A549 (cell line): ENCODE measurements around the gene PRRT4. TPM values are rescaled to one million over a fixed set of nuclear protein-coding genes. Genes with fewer than 3 reads are reported as not detected.

ENCODE experiments used
- ATAC-seq, 2 experiments: fragments of 200-7000 bp in 1 of 2; fragments of >200 bp in 1 of 2; cut with Nextera tagmentation in 1 of 2; cut with Tn5 transposase in 1 of 2; 3 replicates each; pipeline versions ENCODE4 v1.8.0 to v1.9.1; 2018 to 2020; ENCODE audit warnings: mild to moderate bottlenecking in 1 of 2, moderate library complexity in 1 of 2
- CTCF ChIA-PET: fragments of 300-600 bp; sonication (Branson Sonifier 250); formaldehyde crosslinking; extraction: SDS; loops from one replicate; lab custom pipeline; 2021; ENCODE audit warnings: antibody characterized with exemption, inconsistent platforms; lab: Yijun Ruan, JAX
- POLR2A ChIA-PET: fragments of 350-600 bp; formaldehyde crosslinking; extraction: SDS; loops from one replicate; lab custom pipeline; 2021; ENCODE audit warnings: antibody characterized with exemption, inconsistent platforms; lab: Yijun Ruan, JAX
- DNase-seq, 2 experiments: peaks; one replicate each; pipeline versions ENCODE4 v3.0.0 to v3.0.0-alpha.2; 2011 to 2016; ENCODE audit warnings: low read depth in 1 of 2, low spot score in 1 of 2
- FAIRE-seq: peaks from 2 replicates; lab custom pipeline; 2011; peaks lifted over from hg19 to GRCh38; lab: Jason Lieb, UNC
- H3K27ac ChIP-seq, 2 experiments: fragments of >200 bp; sonication (Bioruptor Twin); formaldehyde crosslinking; 3 replicates each; pipeline ENCODE4 v1.5.1; 2016 to 2017
- H3K4me1 ChIP-seq: fragments of >200 bp; sonication (Bioruptor Twin); formaldehyde crosslinking; 3 replicates; pipeline ENCODE4 v1.6.1; 2016
- H3K4me2 ChIP-seq: fragments of >200 bp; sonication (Bioruptor Twin); formaldehyde crosslinking; 3 replicates; pipeline ENCODE4 v1.6.1; 2016
- H3K4me3 ChIP-seq: fragments of >200 bp; sonication (Bioruptor Twin); formaldehyde crosslinking; 3 replicates; pipeline ENCODE4 v1.5.1; 2016
- H3K9me3 ChIP-seq: fragments of >200 bp; sonication (Bioruptor Twin); formaldehyde crosslinking; 3 replicates; pipeline ENCODE4 v1.6.1; 2016
- ATOH8 ChIP-seq: fragments of 250-450 bp; sonication (Bioruptor Pico); IDR thresholded peaks from 2 replicates; pipeline ENCODE4 v1.5.0; 2020; ENCODE audit warnings: low read depth, mild to moderate bottlenecking, moderate library complexity
- BCL3 ChIP-seq: fragments of >200 bp; sonication (Bioruptor Twin); formaldehyde crosslinking; IDR thresholded peaks from 3 replicates; pipeline ENCODE4 v1.6.1; 2016
- BHLHE40 ChIP-seq: IDR thresholded peaks from 2 replicates; pipeline ENCODE4 v1.6.1; 2012; ENCODE audit warnings: low read depth, low read length, inconsistent platforms
- ELK1 ChIP-seq: fragments of 150-350 bp; IDR thresholded peaks from 2 replicates; pipeline ENCODE4 v1.6.1; 2014; ENCODE audit warnings: low read depth, mild to moderate bottlenecking, low read length
- FOSB ChIP-seq: fragments of 250-450 bp; sonication (Bioruptor Pico); IDR thresholded peaks from 2 replicates; pipeline ENCODE4 v1.5.0; 2020; ENCODE audit warnings: mild to moderate bottlenecking, moderate library complexity
- FOSL2 ChIP-seq, 2 experiments: fragments of 450-650 bp in 1 of 2; fragments of >200 bp in 1 of 2; sonication (Bioruptor Twin) in 1 of 2; formaldehyde crosslinking; IDR thresholded peaks; 2 replicates each; pipeline versions ENCODE4 v1.5.0 to v1.6.1; 2016 to 2020; ENCODE audit warnings: mild to moderate bottlenecking in 1 of 2, moderate library complexity in 1 of 2
- HES2 ChIP-seq: fragments of >200 bp; sonication (Bioruptor Twin); formaldehyde crosslinking; IDR thresholded peaks from 2 replicates; pipeline ENCODE4 v1.6.1; 2016
- HEYL ChIP-seq: fragments of 250-450 bp; sonication (Bioruptor Pico); IDR thresholded peaks from 2 replicates; pipeline ENCODE4 v1.8.0; 2021; ENCODE audit warnings: mild to moderate bottlenecking, moderate library complexity
- HMGXB4 ChIP-seq: fragments of 250-450 bp; sonication (Bioruptor Pico); IDR thresholded peaks from 2 replicates; pipeline ENCODE4 v1.5.0; 2021; ENCODE audit warnings: mild to moderate bottlenecking, moderate library complexity, borderline replicate concordance
- HOXA7 ChIP-seq: fragments of 250-450 bp; sonication (Bioruptor Pico); IDR thresholded peaks from 2 replicates; pipeline ENCODE4 v1.5.0; 2020; ENCODE audit warnings: mild to moderate bottlenecking, moderate library complexity
- HOXB5 ChIP-seq: fragments of 250-450 bp; sonication (Bioruptor Pico); IDR thresholded peaks from 2 replicates; pipeline ENCODE4 v1.5.0; 2020; ENCODE audit warnings: mild to moderate bottlenecking, moderate library complexity
- KDM5A ChIP-seq: fragments of 200-600 bp; sonication (generic); IDR thresholded peaks from 2 replicates; pipeline ENCODE4 v1.6.1; 2016; ENCODE audit warnings: antibody characterized with exemption, mild to moderate bottlenecking
- NFE2L2 ChIP-seq: fragments of 150-350 bp; conservative IDR thresholded peaks from 2 replicates; pipeline ENCODE4 v1.6.1; 2014; ENCODE audit warnings: low read length
- NPAS2 ChIP-seq: fragments of 250-450 bp; sonication (Bioruptor Pico); IDR thresholded peaks from 2 replicates; pipeline ENCODE4 v1.8.0; 2022; ENCODE audit warnings: mild to moderate bottlenecking, moderate library complexity, borderline replicate concordance
- PBX3 ChIP-seq: IDR thresholded peaks from 2 replicates; pipeline ENCODE4 v1.6.1; 2012
- POLR2A ChIP-seq: IDR thresholded peaks from 2 replicates; pipeline ENCODE4 v1.6.1; 2012; ENCODE audit warnings: mild to moderate bottlenecking, low read length
- REST ChIP-seq: fragments of 200-600 bp; sonication (generic); IDR thresholded peaks from 2 replicates; pipeline ENCODE4 v1.6.1; 2016; ENCODE audit warnings: antibody characterized with exemption, mild to moderate bottlenecking, moderate library complexity
- USF2 ChIP-seq: fragments of 450-650 bp; IDR thresholded peaks from 2 replicates; pipeline ENCODE4 v1.6.1; 2014; ENCODE audit warnings: antibody characterized with exemption
- ZC3H11A ChIP-seq: fragments of 450-650 bp; IDR thresholded peaks from 2 replicates; pipeline ENCODE4 v1.6.1; 2014; ENCODE audit warnings: antibody characterized with exemption, mild to moderate bottlenecking
- WGBS: methylation state at CpG from one replicate; pipeline ENCODE4 v1.1.6; 2017; ENCODE audit errors: missing lambda C conversion rate; 5-methylcytosine and 5-hydroxymethylcytosine counted together
- polyA plus RNA-seq, 4 experiments: library from polyadenylated mRNA; depleted of rRNA in 3 of 4; stranded (reverse); fragments of >200 nt; fragmentation: RNase III in 1 of 4; extraction: RNeasy Plus Mini Kit Qiagen cat#74134 plus additional on column Dnase treatment in 1 of 4; gene quantifications; 2 replicates in 3 of 4; 3 replicates in 1 of 4; pipeline ENCODE4 v1.2.3, GENCODE V29; 2011 to 2017

PRRT4 gene
- polyA plus RNA-seq, 2 of the 4 experiments (the other 2 are of a cell fraction) = 0.15 to 0.18 TPM

- TF ChIP-seq HOXB5 (CRISPR knock-in tag) = no peak
- no peak for TF ChIP-seq POLR2A
- no peak for TF ChIP-seq ELK1
- TF ChIP-seq ZC3H11A = no peak
- no peak for TF ChIP-seq KDM5A
- TF ChIP-seq NFE2L2 = no peak
- TF ChIP-seq FOSL2 (IDR thresholded peaks at IDR 0.05) = no peak
- no peak for TF ChIP-seq FOSL2 (CRISPR knock-in tag; IDR thresholded peaks at IDR 0.05)
- TF ChIP-seq NPAS2 (CRISPR knock-in tag) = no peak
- no peak for TF ChIP-seq PBX3
- TF ChIP-seq ATOH8 (CRISPR knock-in tag) = no peak
- ATAC-seq = no peak
- ChIA-PET POLR2A (no interaction called here), CTCF (interaction anchor here (0.9 to 21.4 kb wide), 4 partner anchors 15 to 28 kb away, joined by 3 to 287 read pairs (median 8); no protein-coding TSS in a partner anchor)
- Histone ChIP-seq H3K9me3 (no peaks in the 10 kb centered on the region), H3K4me1 (no peaks in the 10 kb centered on the region), H3K4me2 (no peak overlapping the region), H3K27ac (no peak overlapping the region), H3K4me3 (no peak overlapping the region)
- 69% methylated on average over 1 of the region's 1 CpG for WGBS
- DNase-seq = no peak
- no peak for FAIRE-seq
Measured at GRCh38 chr7:128366300-128366699, 4.8 kb upstream of the PRRT4 start.

GRCh38 chr7:128365432-128365831 lies 3.9 kb upstream of the PRRT4 start:
- WGBS = 17% methylated on average over 2 of the region's 2 CpGs
- POLR2A ChIA-PET = no interaction called here
- H3K4me1 ChIP-seq = no peaks in the 10 kb centered on the region

GRCh38 chr7:128364166-128364870 lies 2.8 kb upstream of the PRRT4 start:
- Histone ChIP-seq H3K27ac (no peak overlapping the region), H3K4me2 (no peak overlapping the region), H3K9me3 (no peaks in the 10 kb centered on the region), H3K4me1 (no peaks in the 10 kb centered on the region), H3K4me3 (no peak overlapping the region)
- CTCF ChIA-PET = interaction anchor here (1.0 to 21.4 kb wide), 4 partner anchors 17 to 61 kb away, joined by 3 to 287 read pairs (median 8); no protein-coding TSS in a partner anchor
- TF ChIP-seq USF2 (no peak), HMGXB4 (CRISPR knock-in tag) (no peak), HOXA7 (no peak), REST (no peak)
- ATAC-seq = no peak
- WGBS = 51% methylated on average over 4 of the region's 4 CpGs
- POLR2A ChIA-PET = no interaction called here
- DNase-seq = no peak
- no peak for FAIRE-seq

More at GRCh38 chr7:128365432-128365831, 3.9 kb upstream of the PRRT4 start:
- TF ChIP-seq BCL3 = no peak
- TF ChIP-seq HEYL (CRISPR knock-in tag) = no peak
- no peak for TF ChIP-seq FOSB
- no peak for TF ChIP-seq HES2
- no peak for TF ChIP-seq POLR2A
- TF ChIP-seq BHLHE40 = no peak
- CTCF ChIA-PET = interaction anchor here (0.6 to 21.4 kb wide), 5 partner anchors 16 to 191 kb away, joined by 3 to 287 read pairs (median 4); no protein-coding TSS in a partner anchor
- no peak overlapping the region for H3K27ac ChIP-seq
- no peak overlapping the region for H3K4me2 ChIP-seq
- H3K4me3 ChIP-seq = no peak overlapping the region
- DNase-seq = no peak
- H3K9me3 ChIP-seq = no peaks in the 10 kb centered on the region
- no peak for ATAC-seq
- FAIRE-seq = no peak
